ENCODE results near the gene DHX15. TPM values are rescaled to one million over a fixed set of nuclear protein-coding genes. Genes with fewer than 3 reads are reported as not detected.

The DHX15 gene
- total and polyA plus RNA-seq, 10 of the 15 experiments (the other 5 are each of a cell fraction or from before 2014, with no cell fraction given), result 166 to 269 (median 184) TPM

GRCh38 chr4:24497221-24497620 lies 87.1 kb downstream of the DHX15 start:
- no peak overlapping the region for H3K4me3 ChIP-seq
- 78% methylated on average over 7 of the region's 7 CpGs for WGBS (ENCODE audit: insufficient coverage, insufficient replicate concordance, low lambda C conversion rate, missing lambda C conversion rate)
- H2AFZ ChIP-seq (ENCODE audit: control insufficient read depth, low read depth, low read length), result no peak overlapping the region
- no peaks in the 10 kb centered on the region for H4K20me1 ChIP-seq (ENCODE audit: control insufficient read depth, insufficient read depth)
- no peaks in the 10 kb centered on the region for H3K27me3 ChIP-seq (replicated peaks in 1 of 2; ENCODE audit: control insufficient read depth in 2 of 2, insufficient read depth in 2 of 2, low read length in 1 of 2)
- no peak overlapping the region for H3K27ac ChIP-seq (ENCODE audit: control insufficient read depth, insufficient read depth)
- no peaks in the 10 kb centered on the region for H3K36me3 ChIP-seq (ENCODE audit: control insufficient read depth in 2 of 2, insufficient read depth in 2 of 2, low read length in 1 of 2)
- no peaks in the 10 kb centered on the region for H3K9me3 ChIP-seq (replicated peaks; ENCODE audit: control insufficient read depth, insufficient read depth, low read length)
- RAD21 ChIA-PET (ENCODE audit: unreplicated experiment), result no interaction called here
- in situ Hi-C loops (cut with MboI) (no loop called here), intact Hi-C loops (cut with micrococcal nuclease; ENCODE audit: unreplicated experiment) (no loop called here)
- SMC1A ChIA-PET (ENCODE audit: uncharacterized antibody, unreplicated experiment), result no interaction called here
- TF ChIP-seq RAD21 (IDR thresholded peaks at IDR 0.05; ENCODE audit: insufficient read depth, low read depth, low read length), result no peak
- no peak for TF ChIP-seq DPF2 (IDR thresholded peaks at IDR 0.05)
- TF ChIP-seq MTA2 (IDR thresholded peaks at IDR 0.05; ENCODE audit: low read depth), result no peak
- TF ChIP-seq NFIC (IDR thresholded peaks at IDR 0.05; ENCODE audit: low read depth, low read length), result no peak
- no peak for TF ChIP-seq STAT3 (IDR thresholded peaks at IDR 0.05; ENCODE audit: low read depth, low read length)
- TF ChIP-seq NKRF (conservative IDR thresholded peaks at IDR 0.05), result no peak
- no peak for TF ChIP-seq IRF3 (IDR thresholded peaks at IDR 0.05)
- TF ChIP-seq EGR1 (IDR thresholded peaks at IDR 0.05; ENCODE audit: borderline replicate concordance in 1 of 2, low read depth in 2 of 2, low read length in 2 of 2), result no peak
- no peak for TF ChIP-seq TCF7 (IDR thresholded peaks at IDR 0.05; ENCODE audit: borderline replicate concordance)
- no peak for TF ChIP-seq ZNF217 (IDR thresholded peaks at IDR 0.05)
- no peak for TF ChIP-seq MXI1 (IDR thresholded peaks at IDR 0.05; ENCODE audit: low read depth, low read length)
- no peak for TF ChIP-seq KLF5 (IDR thresholded peaks at IDR 0.05; ENCODE audit: partially characterized antibody)
- TF ChIP-seq ZNF207 (IDR thresholded peaks at IDR 0.05; ENCODE audit: borderline replicate concordance), result no peak
- no peak for TF ChIP-seq ZNF24 (IDR thresholded peaks at IDR 0.05)
- no peak for TF ChIP-seq JUNB (IDR thresholded peaks at IDR 0.05)
- TF ChIP-seq FOXK2 (IDR thresholded peaks at IDR 0.05), result no peak
- no peak for TF ChIP-seq SRF (IDR thresholded peaks at IDR 0.05; ENCODE audit: low read depth in 2 of 2, low read length in 2 of 2)
- TF ChIP-seq EED (IDR thresholded peaks at IDR 0.05; ENCODE audit: low read depth), result no peak
- no peak for TF ChIP-seq IRF5 (IDR thresholded peaks at IDR 0.05; ENCODE audit: borderline replicate concordance)
- H3K4me1 ChIP-seq (ENCODE audit: control insufficient read depth, insufficient read depth, low read length), result no peaks in the 10 kb centered on the region
- POLR2A ChIA-PET, result no interaction called here
- no peaks in the 10 kb centered on the region for H3K79me2 ChIP-seq (ENCODE audit: control insufficient read depth, insufficient read depth, low read length)
- DNase-seq (ENCODE audit: low read depth, low spot score), result no peak
- no peak for ATAC-seq
- H3K9ac ChIP-seq (ENCODE audit: control insufficient read depth, insufficient read depth, low read length), result no peak overlapping the region
- H3K4me2 ChIP-seq (ENCODE audit: control insufficient read depth, insufficient read depth), result no peak overlapping the region
- CTCF ChIA-PET, result no interaction called here
- no peak for FAIRE-seq
- no TSS peak for BruUV-seq (replicated peaks)
